Epithelial cell of prostate (primary cell): ENCODE data around the gene ZC3H12C.

Experiments
- DNase-seq: peaks from one replicate; pipeline ENCODE4 v3.0.0-alpha.2; 2011; ENCODE audit warnings: low read depth, low spot score
- H3K27ac ChIP-seq: fragments of 450-650 bp; 2 replicates; pipeline ENCODE4 v1.5.1; 2017; ENCODE audit warnings: mild to moderate bottlenecking

The ZC3H12C gene

DNA sequence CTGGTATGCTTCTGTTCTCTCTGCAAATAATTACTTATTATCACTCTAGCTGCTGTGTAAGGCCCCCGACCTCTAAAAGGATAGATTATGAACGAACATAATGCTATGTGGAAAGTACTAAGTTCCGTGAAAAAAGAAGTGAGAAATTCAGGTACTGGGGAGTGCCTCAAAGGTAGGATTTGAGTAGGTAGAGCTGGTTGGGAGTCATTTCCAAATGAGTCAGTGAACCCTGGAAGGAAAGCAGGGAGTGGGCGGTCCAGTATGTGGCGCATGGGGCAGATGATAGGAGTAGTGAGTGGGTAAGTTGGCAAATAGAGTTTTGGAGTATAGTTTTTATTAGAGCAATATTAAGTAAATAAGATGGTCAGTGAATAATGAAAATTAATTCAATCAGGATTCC lies 2.4 kb downstream of the ZC3H12C start:
- peak overlapping the region; percentile 13 for H3K27ac ChIP-seq
- no peak for DNase-seq

DNA sequence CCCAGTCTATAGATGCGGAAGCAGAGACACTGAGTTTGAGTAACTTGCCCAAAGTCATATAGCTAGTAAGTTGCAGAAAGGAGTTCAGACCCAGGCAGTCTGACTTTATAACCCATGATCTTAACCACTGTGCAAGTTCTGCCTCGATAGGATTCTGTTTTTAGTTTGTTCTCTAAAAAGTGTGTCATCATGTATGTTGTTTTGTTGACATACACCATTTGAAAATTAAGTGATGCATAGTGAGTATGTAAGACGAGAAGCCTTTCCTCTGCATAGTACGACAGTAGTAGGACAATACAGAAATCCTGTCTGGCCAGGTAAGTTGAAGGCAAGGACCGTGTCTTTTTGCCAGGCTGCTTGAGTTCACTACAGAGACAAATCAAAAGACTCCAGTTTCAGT lies 3.3 kb downstream of the ZC3H12C start:
- H3K27ac ChIP-seq = no peak overlapping the region
- DNase-seq = no peak

DNA sequence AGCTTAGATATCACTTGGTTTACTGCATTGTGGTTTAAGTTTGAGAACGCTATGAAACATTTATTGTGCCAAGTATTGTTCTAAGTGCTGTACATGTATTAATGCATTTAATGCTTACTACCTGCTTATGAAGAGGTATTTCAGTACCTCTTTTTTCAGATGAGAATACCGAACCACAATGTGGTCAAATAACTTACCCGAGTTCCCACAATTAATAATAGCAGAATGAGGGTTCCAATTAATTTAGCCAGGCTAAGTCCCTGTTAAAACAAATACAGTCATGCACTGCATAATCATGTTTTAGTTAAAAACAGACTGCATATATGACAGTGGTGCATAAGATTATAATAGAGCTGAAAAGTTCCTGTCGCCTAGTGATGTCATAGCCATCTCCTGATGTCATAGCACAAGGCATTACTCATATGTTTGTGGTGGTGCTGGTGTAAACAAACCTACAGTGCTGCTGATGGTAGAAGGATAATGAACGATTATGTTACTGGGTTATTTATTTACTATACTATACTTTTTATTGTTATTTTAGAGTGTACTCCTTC lies 4.3 kb downstream of the ZC3H12C start:
- no peak overlapping the region for H3K27ac ChIP-seq
- DNase-seq = no peak

DNA sequence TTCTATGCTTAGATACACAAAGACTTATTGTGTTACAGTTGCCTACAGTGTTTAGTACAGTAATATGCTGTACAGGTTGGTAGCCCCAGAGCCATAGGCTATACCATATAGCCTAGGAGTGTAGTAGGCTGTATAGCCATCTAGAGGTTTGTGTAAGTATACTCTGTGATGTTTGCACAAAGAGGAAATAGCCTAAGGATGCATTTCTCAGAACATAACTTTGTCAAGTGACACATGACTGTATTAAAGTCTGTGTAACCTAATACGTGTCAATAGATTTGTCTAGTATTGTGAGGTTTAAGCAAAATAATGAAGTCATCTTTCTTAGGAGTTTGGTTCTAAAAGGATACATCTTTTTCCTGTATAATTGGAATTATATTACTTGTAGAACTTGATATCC lies 5.5 kb downstream of the ZC3H12C start:
- H3K27ac ChIP-seq = peak overlapping the region; percentile 13
- no peak for DNase-seq

DNA sequence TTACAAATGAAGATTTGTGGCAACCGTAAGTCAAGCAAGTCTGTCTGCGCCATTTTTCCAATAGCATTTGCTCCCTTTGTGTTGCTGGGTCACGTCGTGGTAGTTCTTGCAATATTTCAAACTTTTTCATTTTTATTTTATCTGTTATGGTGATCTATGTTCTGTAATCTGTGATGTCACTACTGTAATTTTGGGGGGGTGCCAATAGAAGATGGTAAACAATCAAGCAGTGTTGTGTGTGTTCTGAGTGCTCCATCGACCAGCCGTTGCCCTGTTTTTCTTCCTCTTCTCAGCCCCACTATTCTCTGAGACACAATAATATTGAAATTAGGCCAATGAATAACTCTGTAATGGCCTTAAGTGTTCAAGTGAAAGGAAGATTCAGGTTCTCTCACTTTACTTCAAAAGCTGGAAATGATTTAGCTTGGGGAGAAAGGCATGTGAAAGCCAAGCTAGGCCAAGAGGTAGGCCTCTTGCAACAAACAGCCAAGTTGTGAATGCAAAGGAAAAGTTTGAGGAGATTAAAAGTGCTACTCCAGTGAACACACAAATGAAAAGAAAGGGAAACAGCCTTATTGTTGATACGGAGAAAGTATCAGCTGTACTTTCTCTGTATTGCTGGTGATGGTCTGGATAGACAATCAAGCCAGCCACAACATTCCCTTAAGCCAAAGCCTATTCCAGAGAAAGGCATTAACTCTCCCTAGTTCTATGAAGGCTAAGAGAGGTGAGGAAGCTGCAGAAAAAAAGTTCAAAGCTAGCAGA lies 7.5 kb downstream of the ZC3H12C start:
- DNase-seq = no peak
- no peak overlapping the region for H3K27ac ChIP-seq

DNA sequence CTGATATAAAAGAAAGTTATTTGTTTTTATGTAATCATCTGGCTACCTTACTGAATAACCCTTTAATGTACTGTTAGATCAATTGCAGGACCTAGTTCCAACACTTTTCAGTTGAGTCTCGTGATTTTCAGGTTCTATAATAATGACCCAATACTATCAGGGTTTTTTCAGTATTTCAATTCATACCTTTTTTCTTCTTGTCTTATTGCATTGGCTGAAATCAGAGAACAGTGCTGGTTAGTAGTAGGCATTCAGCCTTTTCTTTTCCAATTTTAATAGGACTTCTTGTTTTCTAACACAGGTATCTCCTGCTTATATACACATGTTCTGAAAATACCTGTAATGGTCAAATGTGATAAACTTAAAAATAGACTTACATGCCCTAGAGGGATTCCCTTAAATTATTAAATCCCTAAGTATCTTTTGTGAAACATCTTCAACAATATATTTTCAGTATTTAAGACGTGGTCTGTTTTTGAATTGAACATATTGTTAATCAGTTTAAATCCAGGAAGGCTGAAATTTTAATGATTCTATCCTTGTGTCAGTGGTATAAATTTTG lies 13.6 kb downstream of the ZC3H12C start:
- no peak for DNase-seq
- H3K27ac ChIP-seq = no peak overlapping the region

DNA sequence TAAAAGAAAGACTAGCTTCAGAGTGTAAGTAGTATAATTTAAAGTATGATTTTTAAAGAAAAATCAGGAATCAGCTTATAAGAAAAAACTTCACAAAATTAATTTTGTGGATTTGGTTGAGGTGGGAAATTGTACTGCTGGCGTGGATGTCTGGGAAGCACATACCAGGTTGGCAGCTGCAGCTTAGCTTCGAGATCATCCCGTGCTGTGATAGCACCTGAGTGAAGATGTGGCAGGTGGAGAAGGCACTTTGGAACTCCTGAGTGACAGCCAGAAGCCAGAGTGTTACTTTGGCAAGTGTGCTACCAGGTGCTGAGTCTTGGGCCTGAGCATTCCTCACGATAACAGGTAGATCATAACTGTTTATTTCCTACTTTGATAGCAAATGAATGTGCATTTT lies 17.7 kb downstream of the ZC3H12C start:
- H3K27ac ChIP-seq = no peak overlapping the region
- no peak for DNase-seq

DNA sequence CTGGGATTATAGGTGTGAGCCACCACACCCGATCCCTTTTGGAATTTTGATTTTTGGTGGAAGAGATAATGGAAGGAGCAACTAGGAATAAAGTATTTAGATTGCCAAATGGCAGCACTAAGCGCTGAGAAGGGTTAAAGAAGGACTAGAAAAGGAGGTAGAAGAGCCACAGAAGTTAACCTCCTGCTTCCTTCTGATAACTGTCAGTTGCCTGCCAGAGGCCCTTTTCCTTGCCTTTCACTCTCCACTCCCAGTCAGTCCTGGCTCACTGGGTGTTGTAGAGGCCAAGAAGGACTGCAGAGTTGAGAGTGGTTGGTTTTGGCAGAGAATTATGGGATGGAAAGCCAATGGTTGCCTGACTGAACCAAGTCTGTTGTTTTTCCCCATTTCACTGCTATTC lies 19.3 kb downstream of the ZC3H12C start:
- DNase-seq = no peak
- H3K27ac ChIP-seq = no peak overlapping the region

DNA sequence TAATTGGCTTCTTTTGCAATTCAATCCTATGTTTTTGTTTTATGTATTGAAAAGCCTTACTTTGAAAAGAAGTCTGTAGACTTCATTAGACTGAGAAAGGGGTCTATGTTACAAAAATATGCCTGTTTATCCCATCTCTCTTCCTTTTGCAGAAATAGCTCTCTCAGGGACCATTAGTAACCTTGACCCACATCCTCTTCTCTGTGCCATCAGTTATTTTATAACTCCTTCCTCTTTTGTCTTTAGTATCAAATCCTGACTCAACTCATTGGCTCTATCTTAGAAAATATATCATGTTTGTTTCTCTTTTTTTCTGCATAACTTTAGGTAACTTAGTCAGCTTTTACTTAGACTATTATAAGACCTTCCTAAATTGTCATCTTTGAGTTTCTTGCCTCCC lies 20.3 kb downstream of the ZC3H12C start:
- DNase-seq = no peak

DNA sequence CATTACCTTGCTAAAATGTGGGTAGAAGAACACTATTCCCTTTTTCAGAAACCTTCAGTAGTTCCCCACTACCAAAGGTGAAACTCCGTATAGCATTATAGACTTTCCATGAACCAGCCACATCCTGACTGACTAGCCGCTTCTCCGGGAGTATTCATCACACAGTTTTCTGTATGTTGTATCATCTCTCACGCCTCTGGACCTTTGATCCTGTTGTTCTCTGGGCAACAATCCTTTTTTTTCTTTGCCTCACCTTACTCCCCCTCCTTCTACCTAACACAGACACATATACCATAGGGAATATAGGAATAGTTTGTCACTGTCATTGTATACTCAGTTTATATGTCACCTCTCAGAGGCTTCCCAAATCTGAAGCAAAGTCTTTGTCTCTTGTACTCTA lies 20.8 kb downstream of the ZC3H12C start:
- no peak overlapping the region for H3K27ac ChIP-seq
- DNase-seq = no peak

More for the DNA sequence above, 20.3 kb downstream of the ZC3H12C start:
- no peak overlapping the region for H3K27ac ChIP-seq

DNA sequence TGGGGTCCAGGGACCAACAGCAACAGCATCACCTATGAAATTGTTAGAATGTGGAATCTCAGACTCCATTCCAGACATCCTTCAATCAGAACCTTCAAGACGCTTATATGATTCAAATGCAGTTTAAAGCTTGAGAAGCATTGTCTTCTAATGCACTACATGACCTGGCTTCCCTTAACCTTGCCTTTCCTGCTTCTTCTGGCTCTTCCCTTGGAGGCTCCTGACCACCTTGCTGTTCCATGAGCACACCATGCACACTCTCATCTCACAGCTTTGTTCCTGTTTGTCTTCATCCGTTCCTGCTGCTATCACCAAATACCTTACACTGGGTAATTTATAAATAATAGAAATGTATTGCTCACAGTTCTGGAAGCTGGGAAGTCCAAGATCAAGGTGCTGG lies 26.1 kb downstream of the ZC3H12C start:
- no peak overlapping the region for H3K27ac ChIP-seq
- no peak for DNase-seq

DNA sequence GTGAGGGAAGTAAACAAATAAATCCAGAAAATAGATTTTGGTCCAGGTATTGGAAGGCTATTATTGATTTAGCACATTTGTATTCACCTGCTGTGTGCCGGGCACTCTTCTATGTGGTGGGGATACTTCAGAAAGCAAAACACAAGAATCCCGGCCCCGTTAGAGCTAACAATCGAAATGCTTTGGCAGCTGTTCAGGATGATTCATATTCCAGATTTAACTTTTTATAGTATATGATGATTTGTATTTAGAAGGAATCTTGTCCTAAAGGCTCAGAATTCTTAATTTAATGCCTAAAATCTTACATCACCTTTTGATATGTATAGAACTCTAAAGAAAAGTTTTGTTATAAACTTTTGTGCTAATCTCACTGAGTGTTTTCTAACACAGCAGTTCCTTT lies 28.0 kb downstream of the ZC3H12C start:
- H3K27ac ChIP-seq = no peak overlapping the region
- no peak for DNase-seq

DNA sequence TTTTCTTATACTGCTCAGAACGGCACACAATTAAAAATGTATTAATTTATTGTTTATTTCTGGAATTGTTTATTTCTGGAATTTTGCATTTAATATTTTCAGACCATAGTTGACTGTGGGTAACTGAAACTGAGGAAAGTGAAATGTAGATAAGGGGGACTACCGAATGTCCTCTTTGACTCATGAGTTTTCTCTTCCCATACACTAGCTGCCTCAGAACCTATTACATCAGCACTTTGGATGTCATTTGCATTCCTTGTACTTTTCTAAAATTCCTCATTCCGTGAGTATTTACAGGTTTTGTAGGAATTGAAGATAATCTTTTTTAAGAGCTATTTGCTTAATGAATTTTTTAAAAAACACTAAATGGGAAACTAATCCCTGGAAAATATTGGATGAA lies 29.8 kb downstream of the ZC3H12C start:
- no peak for DNase-seq
- no peak overlapping the region for H3K27ac ChIP-seq

DNA sequence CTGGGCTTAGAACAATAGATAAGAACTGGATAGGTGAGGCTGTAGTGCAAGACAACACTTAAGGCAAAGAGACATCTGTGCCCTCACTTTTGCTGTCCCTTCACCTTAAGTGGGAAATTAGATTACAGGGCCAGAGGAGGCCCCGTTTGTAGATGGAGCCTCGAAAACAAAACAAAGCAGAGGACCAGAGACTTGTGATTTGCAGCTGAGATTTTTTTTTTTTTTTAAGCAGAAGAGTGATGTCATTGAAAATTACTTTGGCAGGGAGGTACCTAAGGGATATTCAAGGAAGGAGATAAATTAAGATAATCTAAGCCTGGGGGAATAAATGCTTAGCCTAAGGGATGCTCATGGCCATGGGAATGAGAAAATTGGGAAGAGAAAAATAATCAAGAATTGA lies 31.4 kb downstream of the ZC3H12C start:
- DNase-seq = no peak
- H3K27ac ChIP-seq = no peak overlapping the region

DNA sequence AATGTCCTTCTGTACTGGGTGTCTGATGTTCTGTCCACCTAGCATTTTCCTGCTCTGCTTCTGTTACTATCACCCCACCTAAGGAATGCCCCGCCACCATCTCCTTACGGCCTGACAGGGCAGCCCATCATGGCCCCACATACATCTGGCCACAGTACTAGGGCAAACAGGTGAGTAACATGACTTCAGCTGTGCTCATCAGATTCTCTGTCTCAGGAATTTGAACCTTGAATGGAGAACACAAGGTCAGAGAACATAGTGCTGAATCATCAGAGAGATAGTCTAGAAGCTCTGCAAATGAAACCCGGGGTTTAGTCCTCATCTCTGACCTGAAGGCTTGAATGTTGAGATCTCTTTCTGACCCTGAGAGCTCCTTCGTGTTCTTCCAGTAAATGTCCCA lies 32.4 kb downstream of the ZC3H12C start:
- H3K27ac ChIP-seq = no peak overlapping the region
- DNase-seq = no peak

DNA sequence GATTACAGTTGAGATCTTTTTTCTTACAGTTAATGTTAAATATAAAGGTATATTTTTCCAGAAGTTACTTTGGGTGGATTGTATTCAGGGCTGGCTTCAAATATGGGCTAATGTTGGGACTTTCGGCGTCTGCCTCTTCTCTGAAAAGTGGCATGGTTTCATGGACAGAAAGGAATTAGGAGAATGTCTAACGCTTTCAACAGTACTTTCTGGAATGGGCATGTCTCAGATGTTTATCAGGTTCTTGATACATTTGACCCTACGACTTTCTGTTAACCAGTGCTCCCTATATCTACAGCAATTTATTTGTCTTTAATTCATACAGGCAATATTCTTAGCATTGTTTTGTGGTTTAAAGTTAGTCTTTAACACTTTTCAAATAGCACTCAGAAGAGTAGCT lies 33.7 kb downstream of the ZC3H12C start:
- DNase-seq = no peak
- H3K27ac ChIP-seq = no peak overlapping the region

DNA sequence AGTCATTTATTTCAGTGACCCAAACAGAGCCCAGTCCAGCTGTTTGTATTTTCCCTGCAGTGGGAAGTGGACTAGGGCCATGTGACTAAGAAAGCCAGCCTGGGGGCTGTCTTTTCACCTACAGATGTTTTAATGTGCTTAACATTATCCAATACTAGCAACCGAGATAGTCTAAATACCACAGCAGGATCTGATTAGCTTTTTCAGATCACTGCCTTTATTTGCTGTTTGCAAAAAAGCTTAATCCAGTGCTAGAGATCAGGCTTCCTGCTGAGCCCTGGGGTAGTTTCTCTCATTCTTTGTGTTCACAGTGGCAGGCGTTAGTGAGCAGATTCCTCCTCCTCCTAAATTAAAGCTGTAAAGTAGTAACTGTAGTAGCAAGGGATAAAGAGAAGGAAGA lies 35.0 kb downstream of the ZC3H12C start:
- H3K27ac ChIP-seq = no peak overlapping the region

DNA sequence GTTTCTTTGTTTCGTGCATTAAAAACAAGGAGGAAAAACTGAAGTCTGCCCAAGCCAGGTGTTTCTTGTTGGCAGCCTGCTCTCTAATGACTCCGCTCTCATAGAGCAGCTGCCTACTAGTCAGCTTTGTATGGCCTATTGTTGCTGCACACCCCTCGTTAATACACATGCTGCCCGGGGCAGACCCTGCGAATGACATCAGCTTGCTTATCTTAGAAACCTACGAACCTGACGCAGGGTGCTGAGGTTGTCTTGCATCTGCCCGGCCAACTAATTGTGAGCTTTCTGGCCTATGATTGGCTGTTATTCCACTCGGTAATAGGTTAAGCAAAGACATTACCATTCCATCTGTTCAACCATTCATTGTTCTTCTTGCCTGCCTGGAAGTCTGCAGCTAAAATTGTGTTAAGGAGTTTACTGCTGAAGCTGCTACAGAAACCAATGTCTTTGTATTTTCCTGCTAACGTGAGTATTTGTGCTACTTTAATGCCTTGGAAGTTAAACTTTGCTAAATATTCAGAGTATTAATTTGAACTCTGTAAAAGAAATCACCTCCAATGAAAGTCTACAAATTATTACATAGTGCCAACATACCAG lies 37.5 kb downstream of the ZC3H12C start:
- H3K27ac ChIP-seq = no peak overlapping the region
- DNase-seq = peak; percentile 34

More for the DNA sequence above, 35.0 kb downstream of the ZC3H12C start:
- DNase-seq = no peak

DNA sequence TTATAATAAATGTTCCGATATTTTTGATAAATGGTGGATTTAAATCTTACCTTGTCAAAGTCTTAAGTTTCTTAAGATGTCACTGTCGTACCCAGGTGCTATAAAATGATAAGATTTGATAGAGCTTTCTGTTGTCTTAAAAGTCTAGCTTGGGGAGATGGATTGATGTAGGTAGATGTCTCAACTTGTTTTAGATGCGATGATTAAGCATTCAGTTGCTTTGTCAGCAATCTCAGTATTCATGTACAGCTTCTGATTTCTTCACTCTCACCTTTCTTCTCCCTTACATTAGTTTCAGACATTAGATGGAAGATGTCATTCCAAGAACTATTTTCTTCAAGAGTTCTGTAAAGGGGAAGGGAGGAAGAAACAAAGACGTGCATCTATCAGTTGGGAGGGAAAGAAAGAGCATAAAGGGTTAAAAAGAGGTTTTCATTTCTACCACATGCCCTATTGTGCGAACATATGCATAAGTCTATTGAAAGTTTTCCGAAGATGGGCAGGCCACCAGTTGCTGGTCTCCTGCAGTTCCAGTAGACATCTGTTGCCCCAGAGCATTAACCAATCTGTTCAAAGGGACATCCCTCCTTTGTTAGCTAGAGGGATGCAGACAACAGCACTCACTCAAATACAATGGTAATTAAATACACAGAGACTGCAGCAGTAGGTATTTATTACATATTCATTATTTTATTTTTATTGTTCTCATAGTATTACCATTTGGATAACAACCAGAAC lies 38.4 kb downstream of the ZC3H12C start:
- H3K27ac ChIP-seq = no peak overlapping the region
- peak; percentile 12 for DNase-seq

DNA sequence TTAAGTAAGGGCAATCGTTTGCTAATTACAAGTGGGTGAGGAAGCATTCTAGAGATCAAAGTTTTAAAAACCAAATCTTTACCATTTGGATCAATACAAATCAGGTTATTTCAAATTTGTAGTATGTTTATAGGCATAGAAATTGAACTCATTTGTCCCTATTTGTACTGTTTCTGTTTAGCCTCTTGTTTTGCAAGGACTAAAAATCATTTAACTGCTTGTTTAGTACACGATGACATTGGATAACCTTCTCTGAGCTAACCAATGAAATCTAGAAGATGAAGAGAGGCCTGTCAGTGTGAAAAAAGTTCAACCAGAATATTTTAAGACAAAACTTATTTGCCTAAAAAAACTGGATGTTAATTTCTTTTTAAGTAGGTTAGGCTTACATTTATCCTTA lies 40.0 kb downstream of the ZC3H12C start:
- no peak overlapping the region for H3K27ac ChIP-seq
- no peak for DNase-seq

DNA sequence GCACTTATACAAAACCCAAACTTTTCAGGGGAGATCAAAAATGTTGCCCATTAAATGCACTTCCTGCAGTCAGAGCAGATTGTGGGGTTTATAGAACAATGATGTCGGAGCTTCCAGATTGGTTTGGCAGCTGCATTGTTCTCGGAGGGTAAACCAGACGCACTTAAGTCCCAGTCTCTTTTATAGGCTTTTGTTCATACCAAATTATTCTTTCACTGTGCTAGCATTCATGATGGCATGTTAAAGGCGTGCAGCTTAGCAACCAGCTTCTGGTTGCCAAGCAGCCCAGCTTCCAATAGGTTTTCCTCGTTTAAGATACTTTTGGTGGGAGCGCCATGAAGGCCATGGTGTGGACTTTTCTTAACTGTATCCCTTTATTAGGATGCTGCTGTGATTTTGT lies 40.9 kb downstream of the ZC3H12C start:
- no peak for DNase-seq
- no peak overlapping the region for H3K27ac ChIP-seq
